SIG-M5 treated with dmso at 0.1 percent for 504 hours (cell line): Measurements from ENCODE around the gene RRN3.
A peak's percentile ranks its signal among the peaks of the same experiment; 100 is the strongest.
"Not testable (repeated sequence)": the region's sequence is repeated elsewhere in the genome, so short reads cannot be mapped to it uniquely, and the experiment has no call there.

Experiments used
- DNase-seq: peaks from one replicate; lab custom pipeline; 2025; ENCODE audit not compliant: unreplicated experiment; lab: John Stamatoyannopoulos, UW

The RRN3 gene, protein sequence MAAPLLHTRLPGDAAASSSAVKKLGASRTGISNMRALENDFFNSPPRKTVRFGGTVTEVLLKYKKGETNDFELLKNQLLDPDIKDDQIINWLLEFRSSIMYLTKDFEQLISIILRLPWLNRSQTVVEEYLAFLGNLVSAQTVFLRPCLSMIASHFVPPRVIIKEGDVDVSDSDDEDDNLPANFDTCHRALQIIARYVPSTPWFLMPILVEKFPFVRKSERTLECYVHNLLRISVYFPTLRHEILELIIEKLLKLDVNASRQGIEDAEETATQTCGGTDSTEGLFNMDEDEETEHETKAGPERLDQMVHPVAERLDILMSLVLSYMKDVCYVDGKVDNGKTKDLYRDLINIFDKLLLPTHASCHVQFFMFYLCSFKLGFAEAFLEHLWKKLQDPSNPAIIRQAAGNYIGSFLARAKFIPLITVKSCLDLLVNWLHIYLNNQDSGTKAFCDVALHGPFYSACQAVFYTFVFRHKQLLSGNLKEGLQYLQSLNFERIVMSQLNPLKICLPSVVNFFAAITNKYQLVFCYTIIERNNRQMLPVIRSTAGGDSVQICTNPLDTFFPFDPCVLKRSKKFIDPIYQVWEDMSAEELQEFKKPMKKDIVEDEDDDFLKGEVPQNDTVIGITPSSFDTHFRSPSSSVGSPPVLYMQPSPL

DNA sequence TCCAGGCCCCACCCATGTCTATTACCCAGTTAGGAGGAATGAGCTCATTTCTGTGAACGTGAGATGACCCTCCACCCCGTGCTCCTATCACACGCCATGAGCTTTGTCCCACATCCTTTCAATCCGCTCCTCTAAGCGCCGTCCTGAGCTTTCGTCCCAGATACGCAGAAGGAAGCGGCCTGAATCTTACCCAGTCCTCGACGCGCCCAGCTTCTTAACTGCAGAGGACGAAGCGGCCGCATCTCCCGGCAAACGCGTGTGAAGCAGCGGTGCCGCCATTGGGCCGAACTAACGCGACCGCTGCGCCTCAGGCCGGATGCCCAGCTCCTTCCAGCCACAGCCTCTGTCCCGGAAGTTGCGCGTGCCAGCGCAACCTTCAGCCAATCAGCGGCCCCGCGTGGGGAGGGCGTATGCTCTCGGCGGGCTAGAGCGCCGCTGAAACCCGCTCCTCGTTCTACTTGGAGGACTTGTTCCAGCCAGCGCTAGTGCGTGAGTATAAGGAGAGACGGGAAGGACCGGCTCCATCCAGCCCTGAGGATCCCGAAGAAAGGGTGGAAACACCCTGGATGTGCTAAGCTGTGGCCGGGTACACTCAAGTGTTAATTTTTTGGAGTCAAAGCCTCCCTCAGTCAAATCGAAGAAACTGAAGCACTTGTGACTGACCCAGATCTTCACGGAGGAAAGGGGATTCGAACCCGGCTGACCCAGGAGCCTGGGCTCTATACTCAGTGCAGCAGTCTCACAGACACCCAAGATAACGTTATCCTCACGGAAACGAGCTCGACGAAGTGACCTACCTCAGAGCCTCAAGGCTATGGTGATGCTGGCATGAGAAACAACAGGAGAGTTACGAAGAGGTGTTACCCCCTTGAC is at the start of gene RRN3:
RRN3 (minus strand) TSS at position 318 of the 873 bp plus-strand sequence; CDS start at position 279, 39 bp downstream.
- DNase-seq, result peak; percentile 84

DNA sequence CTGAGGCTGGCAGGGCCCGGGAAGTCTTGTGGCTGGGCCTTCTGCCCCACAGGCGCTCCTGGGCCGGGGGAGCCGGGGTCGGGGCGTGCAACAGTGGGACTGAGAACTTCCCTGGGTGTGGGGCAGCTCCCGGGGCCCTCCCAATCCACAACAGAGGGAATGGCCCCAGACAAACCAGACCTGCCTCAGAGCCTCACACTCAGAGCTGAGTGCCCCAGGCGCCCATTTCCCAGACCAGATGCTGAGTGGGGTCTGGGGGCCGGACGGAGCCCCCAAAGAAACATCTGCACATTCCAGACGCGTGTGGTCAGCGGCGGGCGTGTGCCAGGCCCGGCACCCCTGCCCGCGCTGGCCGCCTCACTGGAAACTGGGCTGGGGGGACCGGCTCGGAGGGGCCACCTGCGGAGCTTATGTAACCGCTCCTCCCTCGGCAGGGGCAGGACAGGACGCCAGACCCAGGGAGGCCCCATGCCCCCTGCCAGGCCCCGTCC is 49.6 kb upstream of the RRN3 start:
- DNase-seq, result not testable (repeated sequence)

DNA sequence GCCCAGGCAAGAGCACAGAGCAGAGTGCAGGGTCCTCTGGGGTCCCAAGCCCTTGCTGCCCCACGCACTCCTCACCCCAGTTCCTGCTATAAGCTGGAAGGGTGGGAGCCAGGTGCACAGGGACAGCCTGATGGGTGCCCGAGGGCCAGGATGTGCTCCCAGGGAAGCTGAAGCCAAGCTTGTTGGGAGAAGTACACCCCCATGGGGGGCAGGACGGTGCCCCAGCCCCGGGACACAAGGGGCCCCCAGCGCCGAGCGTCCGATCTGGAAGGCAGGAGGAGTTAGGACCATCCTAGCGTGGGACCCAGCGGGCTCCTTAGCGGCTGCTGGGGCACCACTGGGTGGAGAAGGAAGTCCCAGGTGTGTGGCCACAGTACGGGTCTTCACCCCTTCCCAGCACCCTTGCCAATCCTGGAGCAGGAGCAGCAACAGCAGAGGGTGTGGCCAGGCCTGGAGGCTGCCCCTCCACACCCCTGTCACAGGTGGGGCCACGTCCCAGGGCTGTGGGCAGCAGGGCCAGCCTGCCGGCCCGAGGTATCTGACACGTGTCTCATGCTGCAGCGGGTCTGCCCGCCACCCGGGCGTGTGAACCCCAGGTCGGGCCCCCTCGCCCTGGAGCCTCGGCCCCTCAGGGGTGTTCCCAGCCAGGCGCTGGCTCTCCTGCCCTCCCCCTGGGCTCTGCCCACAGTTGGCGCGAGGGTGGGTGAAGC is 49.0 kb upstream of the RRN3 start:
- DNase-seq, result not testable (repeated sequence)

DNA sequence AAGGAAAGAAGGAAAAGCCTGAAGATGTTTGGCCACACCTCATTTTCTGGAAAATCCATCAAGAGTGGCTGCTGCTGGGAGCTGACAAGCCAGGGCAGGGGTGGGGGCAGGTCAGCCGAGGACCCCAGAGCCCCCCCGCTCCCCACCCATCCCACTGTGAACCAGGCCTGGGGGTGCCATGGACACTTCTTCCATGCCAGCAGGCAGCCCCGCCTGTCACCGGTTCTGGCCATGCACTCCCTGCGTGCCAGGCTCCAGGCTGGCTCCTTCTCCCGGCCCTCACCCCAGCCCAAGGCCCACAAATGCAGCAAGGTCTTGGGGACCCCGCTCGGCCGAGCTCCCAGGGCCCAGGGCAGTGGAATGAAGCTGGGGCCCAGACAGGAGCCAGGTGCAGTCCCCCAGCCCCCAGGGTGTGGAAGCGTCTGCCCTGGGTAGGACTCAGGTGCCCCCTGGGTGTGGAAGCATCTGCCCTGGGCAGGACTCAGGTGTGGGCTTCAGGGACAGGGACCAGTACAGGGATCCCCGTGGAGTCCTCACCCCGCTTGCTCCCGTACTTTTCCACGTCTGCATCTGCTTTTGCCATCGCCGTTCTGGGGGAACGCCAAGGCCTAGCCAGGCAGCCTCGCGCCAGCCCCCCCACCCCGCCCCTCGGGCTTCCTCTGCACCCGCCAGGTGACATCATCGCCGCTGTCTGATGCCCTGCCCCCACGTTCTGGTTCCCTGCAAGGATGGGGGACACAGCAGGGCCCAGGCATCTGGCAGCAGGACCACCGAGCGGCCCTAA is 48.2 kb upstream of the RRN3 start:
- DNase-seq, result not testable (repeated sequence)

DNA sequence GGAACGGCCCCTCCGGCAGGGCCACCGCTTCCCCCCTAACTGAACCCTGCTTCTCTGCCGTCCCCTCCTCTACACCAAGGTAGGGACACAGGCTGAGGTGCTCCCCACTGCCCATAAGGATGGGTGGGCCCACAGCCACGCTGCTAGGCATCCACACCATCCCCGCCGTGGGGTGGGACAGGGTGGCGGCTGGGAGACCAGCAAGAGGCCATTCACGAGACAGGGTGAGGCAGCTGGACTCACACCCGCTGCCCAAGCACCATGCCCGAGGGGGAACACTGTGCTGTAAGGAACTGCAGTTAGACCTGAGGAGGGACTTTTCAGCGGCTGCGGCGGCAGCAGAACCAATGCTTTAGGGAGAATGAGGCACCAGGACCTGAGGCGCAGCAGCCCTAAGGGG is 47.5 kb upstream of the RRN3 start:
- no peak for DNase-seq

DNA sequence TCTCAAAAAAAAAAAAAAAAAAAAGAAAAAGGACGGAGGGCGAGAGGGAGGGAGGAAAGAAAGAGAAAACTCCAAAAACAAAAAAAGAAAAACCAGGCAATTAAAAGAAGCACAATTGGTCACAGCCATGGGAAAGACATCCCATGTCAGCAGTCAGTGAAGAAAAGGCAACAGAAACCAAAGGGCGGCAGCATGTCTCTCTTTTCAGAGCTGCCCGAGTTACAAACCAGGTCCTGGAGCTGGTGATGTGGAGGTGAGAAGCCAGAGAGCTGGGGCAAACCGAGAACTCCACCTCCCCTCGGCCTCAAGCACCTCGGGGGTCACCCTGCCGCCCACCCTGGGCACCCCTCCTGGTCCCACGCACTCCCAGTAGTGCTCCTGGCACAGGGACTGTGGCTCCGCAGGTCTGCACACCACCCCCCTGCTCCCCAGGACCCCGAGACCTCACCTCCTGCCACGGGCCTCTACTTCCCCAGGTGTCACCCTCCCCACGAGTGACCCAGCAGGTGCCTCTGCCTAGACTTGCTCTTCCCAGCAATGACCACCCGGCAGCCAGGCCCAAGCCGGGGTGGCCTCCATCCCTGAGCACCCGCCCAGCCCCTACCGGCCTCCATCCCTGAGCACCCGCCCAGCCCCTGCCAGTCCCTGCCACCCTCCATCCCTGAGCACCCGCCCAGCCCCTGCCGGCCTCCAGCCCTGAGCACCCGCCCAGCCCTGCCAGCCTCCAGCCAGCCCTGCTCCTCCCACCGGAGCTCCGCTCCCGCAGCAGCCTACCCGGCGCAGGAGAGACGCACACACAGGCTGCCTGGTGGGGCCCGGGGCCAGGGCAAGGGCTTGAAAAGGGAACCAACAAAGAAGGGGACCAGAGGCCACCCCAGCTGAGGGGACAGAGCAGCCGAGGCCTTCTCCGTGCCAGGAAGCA is 46.6 kb upstream of the RRN3 start:
- DNase-seq, result not testable (repeated sequence)

DNA sequence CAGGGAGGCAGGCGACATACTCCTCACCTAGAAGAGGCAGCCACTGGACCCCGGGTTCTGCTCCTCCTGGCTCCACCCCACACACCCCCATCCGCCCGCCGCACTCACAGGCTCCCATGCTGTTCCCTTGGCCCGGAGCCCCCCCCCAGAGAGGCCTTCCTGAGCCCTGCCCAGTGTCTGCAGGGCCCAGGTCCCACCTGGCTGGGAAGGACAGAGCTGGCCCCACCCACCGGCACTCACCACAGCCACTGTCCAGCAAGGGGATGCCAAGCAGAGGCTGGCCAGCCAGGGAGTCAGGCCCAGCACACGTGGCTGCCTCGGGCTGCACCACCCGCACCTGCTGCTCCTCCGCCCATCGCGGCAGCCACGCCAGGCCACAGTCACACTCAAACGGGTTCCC is 43.4 kb upstream of the RRN3 start:
- not testable (repeated sequence) for DNase-seq

DNA sequence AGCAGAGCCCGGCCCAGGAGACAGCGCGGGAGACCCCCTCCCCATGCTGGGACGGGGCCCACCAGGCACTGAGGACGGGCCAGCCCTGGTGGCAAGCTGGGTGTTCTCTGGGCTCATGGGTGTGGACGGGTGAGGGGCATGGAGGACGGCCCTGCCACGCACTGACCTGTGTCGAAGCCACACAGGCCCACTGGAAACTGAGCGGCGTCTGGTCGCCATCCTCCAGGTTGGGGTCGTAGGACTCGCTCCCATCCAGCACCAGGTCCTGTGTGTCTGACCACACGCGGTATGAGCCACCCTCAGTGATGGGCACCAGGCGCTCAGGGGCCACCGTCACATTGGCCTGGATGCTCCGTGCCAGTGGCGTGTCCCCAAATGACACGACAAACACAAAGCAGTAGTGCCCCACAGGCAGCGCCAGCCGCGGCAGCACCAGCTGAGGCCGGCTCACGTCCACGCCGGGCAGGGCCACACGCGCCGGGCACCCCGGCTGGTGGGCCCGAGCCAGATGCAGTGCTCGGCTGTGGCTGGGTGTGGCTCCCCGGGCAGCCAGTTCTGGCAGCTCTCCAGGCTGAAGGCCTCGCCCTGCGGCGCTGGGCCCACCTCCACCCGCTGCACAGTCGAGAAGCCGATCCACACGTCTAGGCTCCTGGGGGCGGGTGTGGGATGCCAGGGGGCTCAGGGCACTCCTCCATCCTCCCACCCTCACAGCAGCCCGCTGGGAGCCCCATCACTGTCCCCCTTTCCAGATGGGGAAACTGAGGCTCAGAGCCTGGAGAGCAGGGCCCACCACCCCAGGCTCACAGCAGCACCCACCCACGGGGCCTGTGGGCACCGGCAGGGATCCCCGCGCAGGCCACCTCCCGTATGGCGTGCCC is 41.6 kb upstream of the RRN3 start:
- not testable (repeated sequence) for DNase-seq

DNA sequence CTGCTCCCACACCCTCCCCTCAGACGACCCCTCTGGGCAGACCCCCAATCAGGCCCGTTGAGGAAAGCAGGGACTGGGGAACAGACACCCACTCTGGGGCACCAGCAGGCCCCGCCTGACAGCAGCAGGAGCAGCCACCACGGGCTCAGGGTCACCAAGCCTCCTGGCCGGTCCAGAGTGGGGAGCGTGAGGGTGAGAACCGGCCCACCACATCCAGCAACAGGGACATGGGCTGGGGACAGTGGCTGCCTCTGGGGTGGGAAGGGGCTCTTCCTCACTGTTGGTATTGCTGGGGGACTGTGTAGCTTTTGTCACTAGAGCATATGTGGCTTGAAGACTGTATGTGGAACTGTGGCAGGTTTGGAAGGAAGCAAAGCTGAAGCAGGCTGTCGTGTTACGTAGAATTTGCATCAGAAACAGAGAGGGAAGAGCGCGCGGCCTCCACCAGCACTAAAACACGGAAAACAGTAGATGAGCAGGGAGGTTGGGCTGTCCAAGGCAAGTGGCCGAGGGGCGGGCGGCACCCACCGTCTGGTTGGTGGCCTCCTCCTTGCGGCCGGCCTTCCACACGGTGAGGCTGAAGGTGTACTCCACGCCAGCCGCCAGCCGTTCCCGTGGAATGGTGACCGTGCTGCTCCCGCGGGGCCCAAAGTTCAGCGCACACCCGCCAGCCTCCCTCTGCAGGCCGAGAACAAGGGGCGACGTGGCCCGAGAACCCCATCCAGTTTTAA is 40.8 kb upstream of the RRN3 start:
- not testable (repeated sequence) for DNase-seq

DNA sequence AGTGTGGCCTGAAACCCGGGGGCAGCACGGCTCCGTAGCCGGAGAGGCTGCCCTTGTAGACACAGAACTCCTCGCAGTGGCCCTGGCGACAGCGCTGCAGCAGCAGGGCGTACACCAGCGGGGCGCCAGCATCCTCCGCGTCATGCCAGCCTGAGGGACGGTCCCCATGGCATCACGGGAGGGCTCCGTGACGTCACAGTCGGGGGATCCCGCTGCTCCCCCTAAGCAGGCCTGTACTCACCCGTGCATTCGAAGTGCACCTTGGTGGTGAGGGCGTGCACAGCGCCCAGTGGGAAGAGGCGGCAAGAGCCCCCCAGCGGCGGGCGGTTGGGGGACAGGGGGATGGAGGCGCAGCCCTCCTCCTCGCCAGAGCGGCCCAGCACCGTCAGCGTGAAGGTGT is 39.5 kb upstream of the RRN3 start:
- not testable (repeated sequence) for DNase-seq

DNA sequence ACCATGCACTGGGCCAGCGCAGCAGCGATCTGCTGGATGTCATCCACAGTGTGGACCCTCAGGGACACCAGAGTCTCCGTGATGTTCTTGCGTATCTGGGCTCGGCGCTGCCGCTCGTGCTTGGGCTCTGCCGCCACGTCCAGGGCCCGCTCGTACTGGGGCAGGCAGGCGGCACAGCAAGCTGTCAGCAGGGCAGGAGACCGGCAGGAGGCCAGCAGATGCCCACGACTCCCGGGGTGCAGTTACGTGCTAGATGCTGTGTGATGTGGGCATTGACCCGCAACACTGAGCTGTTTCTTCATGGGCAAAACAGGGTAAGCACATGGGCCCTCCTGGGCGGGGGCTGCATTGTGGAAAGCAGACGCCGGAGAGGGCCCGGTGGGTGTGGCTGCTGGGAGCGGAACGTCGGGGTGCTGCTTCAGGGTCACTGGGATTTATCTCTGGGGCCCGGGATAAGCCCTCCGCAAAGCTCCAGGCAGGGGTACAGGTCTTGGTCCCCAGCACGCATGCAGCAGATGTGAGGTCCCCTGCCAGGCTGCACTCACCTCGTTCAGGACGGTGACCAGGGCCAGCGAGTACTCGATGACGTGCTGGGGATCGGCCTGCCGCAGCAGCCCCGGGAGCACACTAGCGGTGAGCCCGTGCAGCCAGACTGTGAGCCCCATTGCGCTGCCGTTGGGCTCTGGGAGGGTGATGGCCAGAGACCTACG is 38.8 kb upstream of the RRN3 start:
- DNase-seq, result not testable (repeated sequence)

DNA sequence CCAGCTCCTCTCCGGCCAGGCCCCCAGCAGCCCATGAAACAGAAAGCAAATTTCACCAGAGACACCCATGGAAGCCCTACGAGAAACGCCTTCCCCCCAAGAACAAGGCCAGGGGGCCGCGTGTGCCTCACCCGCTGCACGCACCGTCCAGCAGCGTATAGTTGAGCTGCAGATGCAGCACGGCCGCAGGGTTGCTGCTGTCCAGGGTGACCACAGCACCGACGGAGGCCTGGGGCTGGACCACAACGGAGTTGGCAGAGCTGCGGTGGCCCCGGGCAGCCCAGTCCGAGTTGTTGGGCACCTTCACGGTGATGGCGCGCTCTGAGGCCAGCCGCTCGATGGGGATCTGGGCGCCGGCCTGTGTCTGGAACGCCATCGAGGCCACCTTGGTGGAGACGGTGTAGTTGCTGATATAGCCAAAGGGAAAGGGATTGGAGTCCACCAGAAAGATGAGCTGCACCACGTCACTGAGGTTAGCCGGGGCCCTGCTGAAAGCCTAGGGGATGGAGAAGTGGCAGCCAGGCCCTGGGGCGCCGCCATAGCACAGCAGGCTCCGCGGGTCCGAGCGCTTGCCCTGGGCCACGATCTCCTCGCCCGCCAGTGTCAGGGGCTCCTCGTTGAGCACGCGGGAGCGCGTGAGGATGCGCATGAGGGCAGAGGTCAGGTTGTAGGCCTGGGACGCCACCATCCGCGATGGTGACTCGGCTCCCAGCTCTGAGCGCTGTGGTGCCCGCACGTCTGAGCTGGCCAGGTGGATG is 37.0 kb upstream of the RRN3 start:
- not testable (repeated sequence) for DNase-seq

DNA sequence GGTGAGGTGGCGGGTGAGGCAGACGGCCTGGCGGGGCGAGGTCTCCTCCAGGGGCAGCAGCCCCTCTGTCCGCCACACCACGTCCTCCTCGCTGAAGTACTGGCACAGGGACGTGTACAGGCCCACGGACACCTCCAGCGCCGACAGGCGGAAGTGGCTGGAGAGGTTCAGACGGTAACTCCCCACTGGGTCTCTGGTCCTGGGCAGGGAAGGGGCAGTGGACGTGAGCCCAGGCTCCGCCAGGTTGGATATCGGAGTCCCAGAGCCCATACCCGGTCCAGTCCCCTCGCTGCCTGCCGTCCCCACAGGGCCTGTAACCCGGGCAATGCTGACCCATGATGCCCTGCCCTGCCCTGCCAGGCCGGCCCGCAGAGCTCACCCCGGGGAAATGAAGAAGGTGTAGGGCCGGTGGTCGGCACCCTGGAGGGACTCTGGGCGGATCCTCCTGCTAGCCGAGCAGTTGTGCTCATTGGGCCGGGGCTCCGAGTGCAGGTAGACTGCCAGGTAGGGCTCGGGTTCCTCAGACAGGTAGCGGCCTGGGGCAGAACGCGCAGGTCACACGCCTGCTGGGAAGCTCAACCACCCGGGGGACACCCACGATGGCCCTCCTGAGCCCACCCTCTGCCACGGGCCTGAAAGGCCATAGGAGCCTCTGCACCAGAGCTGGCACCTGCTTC is 36.3 kb upstream of the RRN3 start:
- not testable (repeated sequence) for DNase-seq

DNA sequence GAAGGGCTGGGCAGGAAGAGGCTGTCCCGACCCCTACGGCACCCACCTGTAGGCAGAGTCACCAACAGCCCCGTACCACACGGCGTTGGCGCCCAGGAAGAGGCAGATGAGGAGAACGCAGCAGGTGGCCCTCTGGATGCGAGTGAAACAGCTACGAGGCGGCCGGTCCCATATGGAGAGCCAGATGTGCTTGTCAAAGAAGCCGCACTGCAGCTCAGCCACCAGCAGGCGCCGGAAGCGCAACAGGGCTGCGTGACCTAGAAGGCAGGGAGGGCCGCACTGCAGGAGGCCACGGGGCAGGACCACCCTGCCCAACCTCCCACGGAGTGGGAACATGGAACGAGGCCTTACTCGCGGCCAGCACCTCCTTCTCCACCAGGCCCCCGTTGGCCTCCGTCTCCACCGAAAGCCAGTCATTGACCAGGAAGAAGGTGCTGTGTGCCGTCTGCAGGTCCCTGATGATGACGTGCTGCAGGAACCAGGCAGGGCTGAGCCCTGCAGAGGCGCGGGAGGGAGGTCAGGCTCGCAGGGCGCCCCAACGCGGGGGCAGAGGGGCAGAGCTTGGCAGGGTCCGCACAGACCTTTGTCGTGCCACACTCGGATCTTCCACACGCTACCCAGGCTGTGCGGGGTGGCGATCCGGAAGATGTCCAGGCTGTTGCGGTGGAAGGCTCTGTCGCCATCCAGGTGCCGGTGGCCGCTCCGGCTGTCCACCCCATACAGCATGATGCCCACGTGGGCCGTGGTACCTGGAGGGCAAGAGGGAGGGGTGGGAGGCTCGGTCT is 33.8 kb upstream of the RRN3 start:
- not testable (repeated sequence) for DNase-seq
